Ishikawa (cell line): ENCODE data around the gene ST7.

Source experiments
- CREB1 ChIP-seq: IDR thresholded peaks from 2 replicates; pipeline ENCODE4 v1.6.1; 2012; ENCODE audit warnings: low read depth
- TF ChIP-seq, protein P1 (sequence below): IDR thresholded peaks from 2 replicates; pipeline ENCODE4 v1.6.1; 2012; ENCODE audit warnings: low read depth, mild to moderate bottlenecking

GRCh38 chr7:117249696-117250095 is 296.4 kb downstream of the ST7 start:
- TF ChIP-seq, protein P1, sequence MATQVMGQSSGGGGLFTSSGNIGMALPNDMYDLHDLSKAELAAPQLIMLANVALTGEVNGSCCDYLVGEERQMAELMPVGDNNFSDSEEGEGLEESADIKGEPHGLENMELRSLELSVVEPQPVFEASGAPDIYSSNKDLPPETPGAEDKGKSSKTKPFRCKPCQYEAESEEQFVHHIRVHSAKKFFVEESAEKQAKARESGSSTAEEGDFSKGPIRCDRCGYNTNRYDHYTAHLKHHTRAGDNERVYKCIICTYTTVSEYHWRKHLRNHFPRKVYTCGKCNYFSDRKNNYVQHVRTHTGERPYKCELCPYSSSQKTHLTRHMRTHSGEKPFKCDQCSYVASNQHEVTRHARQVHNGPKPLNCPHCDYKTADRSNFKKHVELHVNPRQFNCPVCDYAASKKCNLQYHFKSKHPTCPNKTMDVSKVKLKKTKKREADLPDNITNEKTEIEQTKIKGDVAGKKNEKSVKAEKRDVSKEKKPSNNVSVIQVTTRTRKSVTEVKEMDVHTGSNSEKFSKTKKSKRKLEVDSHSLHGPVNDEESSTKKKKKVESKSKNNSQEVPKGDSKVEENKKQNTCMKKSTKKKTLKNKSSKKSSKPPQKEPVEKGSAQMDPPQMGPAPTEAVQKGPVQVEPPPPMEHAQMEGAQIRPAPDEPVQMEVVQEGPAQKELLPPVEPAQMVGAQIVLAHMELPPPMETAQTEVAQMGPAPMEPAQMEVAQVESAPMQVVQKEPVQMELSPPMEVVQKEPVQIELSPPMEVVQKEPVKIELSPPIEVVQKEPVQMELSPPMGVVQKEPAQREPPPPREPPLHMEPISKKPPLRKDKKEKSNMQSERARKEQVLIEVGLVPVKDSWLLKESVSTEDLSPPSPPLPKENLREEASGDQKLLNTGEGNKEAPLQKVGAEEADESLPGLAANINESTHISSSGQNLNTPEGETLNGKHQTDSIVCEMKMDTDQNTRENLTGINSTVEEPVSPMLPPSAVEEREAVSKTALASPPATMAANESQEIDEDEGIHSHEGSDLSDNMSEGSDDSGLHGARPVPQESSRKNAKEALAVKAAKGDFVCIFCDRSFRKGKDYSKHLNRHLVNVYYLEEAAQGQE: no peak
- TF ChIP-seq CREB1: no peak
